ENCODE measurements around the gene PCBP3. TPM values are rescaled to one million over a fixed set of nuclear protein-coding genes. Genes with fewer than 3 reads are reported as not detected.
"Not testable (repeated sequence)": the region's sequence is repeated elsewhere in the genome, so short reads cannot be mapped to it uniquely, and the experiment has no call there.

Gene PCBP3
- total RNA-seq, 1 experiment from 2014 or later: 10.9 TPM

GRCh38 chr21:45806042-45806441 lies 162.5 kb downstream of the PCBP3 start:
- no peak overlapping the region for H2BK20ac ChIP-seq (ENCODE audit: low read depth, low read length, poor library complexity, severe bottlenecking)
- H3K9me3 ChIP-seq (ENCODE audit: control insufficient read depth, low read depth, low read length): no peaks in the 10 kb centered on the region
- H3K23me2 ChIP-seq (ENCODE audit: insufficient read length, low read depth, low read length, poor library complexity, severe bottlenecking): no peaks in the 10 kb centered on the region
- no peak overlapping the region for H2BK15ac ChIP-seq (ENCODE audit: low read depth, low read length)
- no peak overlapping the region for H3K9ac ChIP-seq (ENCODE audit: extremely low read depth, insufficient read length, low read length)
- no peaks in the 10 kb centered on the region for H4K20me1 ChIP-seq (ENCODE audit: control insufficient read depth, insufficient read depth, insufficient read length)
- Mint-ChIP-seq H3K27me3 (ENCODE audit: low read depth) (peaks cover 1% of the 10 kb centered on the region), H3K4me1 (peaks cover 3 to 5% of the 10 kb centered on the region in 2 experiments; a peak in 3 of 4 replicates), H3K9me3 (peaks cover 3 to 4% of the 10 kb centered on the region in 2 experiments; a peak in 3 of 5 replicates), H3K36me3 (ENCODE audit: insufficient read depth in 1 of 3, low read depth in 3 of 3) (no peaks in the 10 kb centered on the region), H3K27ac (no peak overlapping the region), H3K4me3 (no peak overlapping the region)
- H3K79me1 ChIP-seq (ENCODE audit: insufficient read depth, low read depth, low read length, poor library complexity, severe bottlenecking): no peaks in the 10 kb centered on the region
- no peak overlapping the region for H4K5ac ChIP-seq (ENCODE audit: insufficient read length, low read depth, low read length)
- H3K14ac ChIP-seq (ENCODE audit: insufficient read depth, low read length): no peak overlapping the region
- no peak overlapping the region for H3K56ac ChIP-seq (ENCODE audit: insufficient read length, low read depth, low read length)
- no peak for TF ChIP-seq CTCF (conservative IDR thresholded peaks at IDR 0.05)
- WGBS (ENCODE audit: extremely low coverage, insufficient read length, low lambda C conversion rate): no CpG with 5 or more reads among the region's 11 CpGs
- H3K27me3 ChIP-seq (ENCODE audit: insufficient read depth, low read length): no peaks in the 10 kb centered on the region
- H2AK5ac ChIP-seq (ENCODE audit: insufficient read length, low read length): no peak overlapping the region
- no peak overlapping the region for H3K4ac ChIP-seq (ENCODE audit: low read depth, low read length)
- H2BK120ac ChIP-seq (ENCODE audit: low read depth, low read length, poor library complexity, severe bottlenecking): no peak overlapping the region
- H3K4me1 ChIP-seq (ENCODE audit: insufficient read depth, low read length): no peaks in the 10 kb centered on the region
- H3K79me2 ChIP-seq (ENCODE audit: insufficient read depth, low read length): no peaks in the 10 kb centered on the region
- no peak overlapping the region for H2BK5ac ChIP-seq (ENCODE audit: insufficient read length, low read length)
- H3K4me2 ChIP-seq (ENCODE audit: insufficient read depth, insufficient read length, low read length): no peak overlapping the region
- no peak overlapping the region for H3K23ac ChIP-seq (ENCODE audit: insufficient read length, low read depth, low read length)
- DNase-seq: no peak
- no peak overlapping the region for H2AFZ ChIP-seq (ENCODE audit: low read length)
- no peak overlapping the region for H3T11ph ChIP-seq (ENCODE audit: low read length)
- H4K8ac ChIP-seq (replicated peaks; ENCODE audit: insufficient read length, low read depth, low read length): no peak overlapping the region
- H4K91ac ChIP-seq (ENCODE audit: insufficient read length, low read depth, low read length): no peak overlapping the region
- H3K18ac ChIP-seq (ENCODE audit: insufficient read length, low read depth, low read length): no peak overlapping the region
- no peak overlapping the region for H3K27ac ChIP-seq (ENCODE audit: insufficient read length, low read depth, low read length)
- H2BK12ac ChIP-seq (ENCODE audit: insufficient read length, low read depth, low read length): no peak overlapping the region

DNA sequence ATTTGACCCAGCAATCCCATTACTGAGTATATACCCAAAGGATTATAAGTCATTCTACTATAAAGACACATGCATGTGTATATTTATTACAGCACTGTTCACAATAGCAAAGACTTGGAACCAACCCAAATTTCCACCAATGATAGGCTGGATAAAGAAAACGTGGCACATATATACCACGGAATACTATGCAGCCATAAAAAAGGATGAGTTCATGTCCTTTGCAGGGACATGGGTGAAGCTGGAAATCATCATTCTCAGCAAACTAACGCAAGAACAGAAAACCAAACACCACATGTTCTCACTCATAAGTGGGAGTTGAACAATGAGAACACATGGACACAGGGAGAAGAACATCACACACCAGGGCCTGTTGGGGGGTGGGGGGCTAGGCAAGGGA lies 165.1 kb downstream of the PCBP3 start:
- H3K18ac ChIP-seq (ENCODE audit: insufficient read length, low read depth, low read length); H4K5ac ChIP-seq (ENCODE audit: insufficient read length, low read depth, low read length); H3T11ph ChIP-seq (ENCODE audit: low read length); H4K91ac ChIP-seq (ENCODE audit: insufficient read length, low read depth, low read length); H3K9ac ChIP-seq (ENCODE audit: extremely low read depth, insufficient read length, low read length); H3K27me3 ChIP-seq (ENCODE audit: insufficient read depth, low read length); H3K36me3 Mint-ChIP-seq (ENCODE audit: insufficient read depth in 1 of 3, low read depth in 3 of 3); H2AK5ac ChIP-seq (ENCODE audit: insufficient read length, low read length); H3K14ac ChIP-seq (ENCODE audit: insufficient read depth, low read length); H3K79me1 ChIP-seq (ENCODE audit: insufficient read depth, low read depth, low read length, poor library complexity, severe bottlenecking); H3K9me3 ChIP-seq (ENCODE audit: control insufficient read depth, low read depth, low read length); H3K4me1 Mint-ChIP-seq; H2BK20ac ChIP-seq (ENCODE audit: low read depth, low read length, poor library complexity, severe bottlenecking); H3K27ac ChIP-seq (ENCODE audit: insufficient read length, low read depth, low read length); H3K9me3 Mint-ChIP-seq; H2AFZ ChIP-seq (ENCODE audit: low read length); H2BK12ac ChIP-seq (ENCODE audit: insufficient read length, low read depth, low read length); H2BK120ac ChIP-seq (ENCODE audit: low read depth, low read length, poor library complexity, severe bottlenecking); H3K56ac ChIP-seq (ENCODE audit: insufficient read length, low read depth, low read length); H2BK15ac ChIP-seq (ENCODE audit: low read depth, low read length); H3K4me1 ChIP-seq (ENCODE audit: insufficient read depth, low read length); H3K23ac ChIP-seq (ENCODE audit: insufficient read length, low read depth, low read length); H4K8ac ChIP-seq (replicated peaks; ENCODE audit: insufficient read length, low read depth, low read length); H2BK5ac ChIP-seq (ENCODE audit: insufficient read length, low read length); H3K27me3 Mint-ChIP-seq (ENCODE audit: low read depth); H3K4me3 Mint-ChIP-seq; DNase-seq; H4K20me1 ChIP-seq (ENCODE audit: control insufficient read depth, insufficient read depth, insufficient read length); H3K4me2 ChIP-seq (ENCODE audit: insufficient read depth, insufficient read length, low read length); H3K4ac ChIP-seq (ENCODE audit: low read depth, low read length); H3K27ac Mint-ChIP-seq; H3K79me2 ChIP-seq (ENCODE audit: insufficient read depth, low read length); H3K23me2 ChIP-seq (ENCODE audit: insufficient read length, low read depth, low read length, poor library complexity, severe bottlenecking): not testable (repeated sequence)
- WGBS (ENCODE audit: extremely low coverage, insufficient read length, low lambda C conversion rate): no CpG with 5 or more reads among the region's 3 CpGs
